Activated naive CD4-positive, alpha-beta T cell treated with anti-CD3 and anti-CD28 coated beads, Interleukin-2, amount 10 ng/mL, durations not matched to agents 7 days and 5 days (primary cell): Measurements from ENCODE around the gene MT1A.
"Not testable (repeated sequence)": the region's sequence is repeated elsewhere in the genome, so short reads cannot be mapped to it uniquely, and the experiment has no call there.

Experiments used
- CTCF ChIA-PET: fragments of 350-600 bp; sonication (Branson Sonifier 250); formaldehyde crosslinking; loops from one replicate; lab custom pipeline; 2021; ENCODE audit warnings: antibody characterized with exemption; lab: Charles Lee
- DNase-seq: peaks from one replicate; pipeline ENCODE4 v3.0.0-alpha.2; 2020
- H3K27ac Mint-ChIP-seq: one replicate; pipeline ENCODE4 v1.8.0; 2021; ENCODE audit warnings: mild to moderate bottlenecking, moderate library complexity, mixed read lengths
- H3K27me3 Mint-ChIP-seq: one replicate; pipeline ENCODE4 v1.8.0; 2021; ENCODE audit warnings: mild to moderate bottlenecking, mixed read lengths
- H3K36me3 Mint-ChIP-seq: one replicate; pipeline ENCODE4 v1.8.0; 2021; ENCODE audit warnings: mixed read lengths
- H3K4me1 Mint-ChIP-seq: one replicate; pipeline ENCODE4 v1.8.0; 2021; ENCODE audit warnings: mixed read lengths
- H3K4me3 Mint-ChIP-seq: one replicate; pipeline ENCODE4 v1.8.0; 2021; ENCODE audit warnings: mild to moderate bottlenecking, moderate library complexity, mixed read lengths
- H3K9me3 Mint-ChIP-seq: one replicate; pipeline ENCODE4 v1.8.0; 2021; ENCODE audit warnings: mixed read lengths

Gene MT1A

GRCh38 chr16:56662357-56663354, 24.2 kb downstream of the MT1A start:
- CTCF ChIA-PET, result interaction anchor here (1.2 to 2.1 kb wide), 4 partner anchors 11 to 22 kb away, joined by 4 to 6 read pairs (median 5); no protein-coding TSS in a partner anchor
- H3K9me3 Mint-ChIP-seq, result no peaks in the 10 kb centered on the region
- peak overlapping the region; percentile 79 for H3K4me3 Mint-ChIP-seq
- peak overlapping the region; percentile 9 for H3K27ac Mint-ChIP-seq
- peaks cover 7% of the 10 kb centered on the region for H3K36me3 Mint-ChIP-seq
- H3K27me3 Mint-ChIP-seq, result peaks cover 70% of the 10 kb centered on the region
- H3K4me1 Mint-ChIP-seq, result peaks cover 41% of the 10 kb centered on the region
- peak; percentile 59 for DNase-seq

GRCh38 chr16:56664506-56664905, 26.0 kb downstream of the MT1A start:
- no peak overlapping the region for H3K4me3 Mint-ChIP-seq
- no peaks in the 10 kb centered on the region for H3K9me3 Mint-ChIP-seq
- H3K27me3 Mint-ChIP-seq, result peaks cover 77% of the 10 kb centered on the region
- H3K27ac Mint-ChIP-seq, result no peak overlapping the region
- CTCF ChIA-PET, result no interaction called here
- H3K36me3 Mint-ChIP-seq, result peaks cover 7% of the 10 kb centered on the region
- H3K4me1 Mint-ChIP-seq, result peaks cover 45% of the 10 kb centered on the region
- no peak for DNase-seq

DNA sequence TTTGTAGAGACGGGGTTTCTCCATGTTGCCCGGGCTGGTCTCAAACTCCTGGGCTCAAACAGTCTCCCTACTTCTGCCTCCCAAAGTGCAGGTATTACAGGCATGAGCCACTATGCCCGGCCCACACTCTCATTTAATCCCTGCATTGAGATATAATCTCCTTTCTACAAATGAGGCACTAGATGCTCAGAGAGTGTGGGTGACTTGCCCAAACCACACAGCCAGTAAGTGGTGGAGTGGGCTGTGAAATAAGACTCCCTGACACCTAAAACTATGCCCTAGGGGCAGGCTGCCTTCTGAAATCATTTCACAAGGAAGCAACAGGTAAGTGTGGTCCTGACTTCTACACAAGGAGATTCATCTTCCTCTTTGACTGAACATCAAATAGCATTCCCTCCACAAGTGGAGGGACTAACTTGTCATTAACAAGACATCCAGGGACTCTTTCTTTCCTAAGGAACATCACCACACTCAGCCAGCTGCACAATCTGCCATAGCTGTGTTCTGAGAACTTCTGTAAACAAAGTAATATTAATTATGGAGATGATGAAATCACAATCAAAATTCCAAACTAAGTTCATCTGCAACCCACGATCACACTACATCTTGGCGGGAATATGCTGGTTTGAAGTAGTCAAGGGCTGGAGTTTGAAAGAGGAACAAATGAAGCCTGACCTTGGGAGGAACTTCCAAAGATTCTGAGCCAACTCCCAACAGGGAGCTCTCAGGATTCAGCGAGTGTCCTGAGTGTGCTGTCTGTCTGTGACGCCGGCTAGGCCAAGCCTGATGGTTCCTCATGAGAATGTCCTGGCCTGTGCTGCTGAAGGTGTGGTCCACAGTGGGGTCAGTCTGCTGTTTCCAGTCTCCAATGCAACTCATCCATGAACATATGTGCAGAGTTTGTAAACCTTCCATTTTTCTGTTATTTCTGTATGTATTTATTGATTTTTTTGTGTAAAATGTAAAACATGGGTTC, 27.1 kb downstream of the MT1A start:
- Mint-ChIP-seq H3K27me3 (peaks cover 88% of the 10 kb centered on the region), H3K4me1 (peaks cover 51% of the 10 kb centered on the region)
- H3K4me3 Mint-ChIP-seq, H3K27ac Mint-ChIP-seq, H3K9me3 Mint-ChIP-seq, CTCF ChIA-PET, DNase-seq, H3K36me3 Mint-ChIP-seq: not testable (repeated sequence)

GRCh38 chr16:56667581-56668571, 29.4 kb downstream of the MT1A start, which contains the start of gene MT1G:
Gene MT1G (minus strand): TSS chr16:56668065. CDS start chr16:56667993, 72 bp downstream.
- Mint-ChIP-seq H3K27ac (no peak within 1 kb of the TSS), H3K4me1 (peaks cover 41% of the 10 kb centered on the region), H3K36me3 (peaks cover 2% of the 10 kb centered on the region), H3K4me3 (peak within 1 kb of the TSS; percentile 36), H3K9me3 (no peaks in the 10 kb centered on the region), H3K27me3 (peaks cover 96% of the 10 kb centered on the region)
- DNase-seq, result peak; percentile 66
- CTCF ChIA-PET, result interaction anchor here (0.7 to 1.5 kb wide), 3 partner anchors 10 to 67 kb away, joined by 3 to 4 read pairs (median 4); no protein-coding TSS in a partner anchor

- Mint-ChIP-seq H3K9me3 (no peaks in the 10 kb centered on the region), H3K4me1 (peaks cover 38% of the 10 kb centered on the region), H3K36me3 (peaks cover 2% of the 10 kb centered on the region), H3K27me3 (peaks cover 95% of the 10 kb centered on the region), H3K4me3 (peak within 1 kb of the TSS; percentile 28), H3K27ac (no peak within 1 kb of the TSS)
- CTCF ChIA-PET, result interaction anchor here (0.9 to 3.0 kb wide), 4 partner anchors 8 to 33 kb away, joined by 3 to 8 read pairs (median 4); no protein-coding TSS in a partner anchor
- DNase-seq, result peak; percentile 39
Measured at GRCh38 chr16:56669005-56669839, 30.8 kb downstream of the MT1A start, which contains the start of gene MT1H. Gene MT1H (plus strand): TSS chr16:56669814. CDS start chr16:56669885, 71 bp downstream.

- no peak for DNase-seq
- peaks cover 2% of the 10 kb centered on the region for H3K36me3 Mint-ChIP-seq
- CTCF ChIA-PET, result interaction anchor here (0.6 to 3.0 kb wide), 3 partner anchors 10 to 52 kb away, joined by 3 to 8 read pairs (median 4); no protein-coding TSS in a partner anchor
- H3K27ac Mint-ChIP-seq, result no peak overlapping the region
- H3K27me3 Mint-ChIP-seq, result peaks cover 91% of the 10 kb centered on the region
- H3K4me3 Mint-ChIP-seq, result no peak overlapping the region
- H3K4me1 Mint-ChIP-seq, result peaks cover 41% of the 10 kb centered on the region
- H3K9me3 Mint-ChIP-seq, result no peaks in the 10 kb centered on the region
Measured at GRCh38 chr16:56669840-56670619, 31.6 kb downstream of the MT1A start.

- CTCF ChIA-PET, result interaction anchor here (0.6 to 3.0 kb wide), 2 partner anchors 31 to 52 kb away, joined by 4 to 8 read pairs; no protein-coding TSS in a partner anchor
- H3K4me3 Mint-ChIP-seq, result no peak overlapping the region
- DNase-seq, result no peak
- peaks cover 46% of the 10 kb centered on the region for H3K4me1 Mint-ChIP-seq
- no peaks in the 10 kb centered on the region for H3K9me3 Mint-ChIP-seq
- no peak overlapping the region for H3K27ac Mint-ChIP-seq
- peaks cover 2% of the 10 kb centered on the region for H3K36me3 Mint-ChIP-seq
- H3K27me3 Mint-ChIP-seq, result peaks cover 91% of the 10 kb centered on the region
Measured at GRCh38 chr16:56670620-56670934, 32.1 kb downstream of the MT1A start.

- CTCF ChIA-PET, result interaction anchor here (1.3 to 3.0 kb wide), 2 partner anchors 28 to 30 kb away, joined by 3 to 8 read pairs; no protein-coding TSS in a partner anchor
- not testable (repeated sequence) for H3K9me3 Mint-ChIP-seq, H3K36me3 Mint-ChIP-seq, DNase-seq, H3K27ac Mint-ChIP-seq, H3K4me3 Mint-ChIP-seq
- Mint-ChIP-seq H3K4me1 (peaks cover 57% of the 10 kb centered on the region), H3K27me3 (peaks cover 91% of the 10 kb centered on the region)
Measured at GRCh38 chr16:56671691-56672090, 33.2 kb downstream of the MT1A start.

DNA sequence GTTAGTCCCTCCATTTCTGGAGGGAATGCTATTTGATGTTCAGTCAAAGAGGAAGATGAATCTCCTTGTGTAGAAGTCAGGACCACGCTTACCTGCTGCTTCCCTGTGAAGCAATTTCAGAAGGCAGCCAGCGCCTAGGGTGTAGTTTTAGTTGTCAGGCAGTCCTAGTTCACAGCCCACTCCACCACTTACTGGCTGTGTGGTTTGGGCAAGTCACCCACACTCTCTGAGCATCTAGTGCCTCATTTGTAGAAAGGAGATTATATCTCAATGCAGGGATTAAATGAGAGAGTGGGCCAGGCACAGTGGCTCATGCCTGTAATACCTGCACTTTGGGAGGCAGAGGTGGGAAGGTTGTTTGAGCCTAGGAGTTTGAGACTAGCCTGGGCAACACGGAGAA, 33.7 kb downstream of the MT1A start:
- Mint-ChIP-seq H3K27me3 (peaks cover 91% of the 10 kb centered on the region), H3K4me1 (peaks cover 58% of the 10 kb centered on the region)
- H3K27ac Mint-ChIP-seq, H3K9me3 Mint-ChIP-seq, DNase-seq, H3K4me3 Mint-ChIP-seq, H3K36me3 Mint-ChIP-seq: not testable (repeated sequence)
- CTCF ChIA-PET, result interaction anchor here (1.3 to 3.1 kb wide), 3 partner anchors 29 to 30 kb away, joined by 3 to 31 read pairs (median 8); no protein-coding TSS in a partner anchor

DNA sequence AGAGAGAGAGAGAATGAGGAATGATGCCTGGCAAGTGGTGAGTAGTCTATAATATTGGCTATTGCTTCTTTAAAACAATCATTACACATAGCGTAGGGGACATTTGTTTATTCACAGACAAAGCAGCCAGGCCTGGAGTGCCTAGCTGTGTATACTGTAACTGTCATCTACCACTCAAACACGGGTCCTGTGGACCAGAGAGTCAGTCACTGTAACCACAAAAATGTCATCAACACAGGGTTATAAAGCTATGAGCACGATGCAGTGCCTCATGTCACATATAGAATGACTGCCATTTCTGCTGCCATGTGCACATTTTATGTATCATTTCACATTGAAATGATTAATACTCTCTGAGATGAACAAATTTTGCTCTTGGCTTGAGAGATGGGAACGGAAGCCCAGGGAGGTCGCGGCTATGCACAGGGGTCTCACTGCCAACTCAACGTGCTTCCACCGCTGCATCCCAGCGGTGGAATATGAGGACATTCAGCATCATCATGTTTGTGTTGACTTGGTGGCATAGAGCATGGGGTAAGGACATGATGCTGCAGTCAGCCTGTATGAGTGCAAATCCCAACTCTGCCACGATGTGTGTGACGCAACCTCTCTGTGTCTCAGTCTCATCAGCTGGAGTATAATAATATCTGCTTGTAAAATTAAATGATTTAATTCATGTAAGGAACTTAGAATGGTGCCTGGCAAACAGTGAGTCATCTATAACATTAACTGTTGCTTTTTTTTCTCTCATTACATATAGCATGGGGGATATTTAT, 34.5 kb downstream of the MT1A start:
- Mint-ChIP-seq H3K4me3 (no peak overlapping the region), H3K27ac (no peak overlapping the region), H3K9me3 (no peaks in the 10 kb centered on the region), H3K36me3 (peaks cover 3% of the 10 kb centered on the region), H3K4me1 (peaks cover 53% of the 10 kb centered on the region), H3K27me3 (peaks cover 88% of the 10 kb centered on the region)
- CTCF ChIA-PET, result interaction anchor here (1.0 to 3.1 kb wide), 9 partner anchors 10 to 119 kb away, joined by 3 to 31 read pairs (median 4); partner anchors contain the start of gene MT1X
- no peak for DNase-seq

DNA sequence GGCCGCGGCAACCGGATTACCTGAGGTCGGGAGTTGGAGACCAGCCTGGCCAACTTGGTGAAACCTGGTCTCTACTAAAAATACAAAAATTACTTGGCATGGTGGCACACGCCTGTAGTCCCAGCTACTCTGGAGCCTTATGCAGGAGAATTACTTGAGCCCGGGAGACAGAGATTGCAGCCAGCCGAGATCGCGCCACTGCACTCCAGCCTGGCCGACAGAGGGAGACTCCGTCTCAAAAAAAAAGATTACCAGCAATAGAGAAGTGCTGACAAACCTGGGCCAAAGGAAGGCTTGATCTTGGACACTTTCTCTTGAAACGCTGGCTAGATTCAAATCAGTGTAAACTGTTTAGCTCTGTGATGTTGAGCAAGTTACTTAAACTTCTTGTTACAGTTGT, 35.5 kb downstream of the MT1A start:
- H3K4me3 Mint-ChIP-seq, result peak overlapping the region; percentile 22
- H3K36me3 Mint-ChIP-seq, result peaks cover 3% of the 10 kb centered on the region
- DNase-seq, result peak; percentile 56
- no peak overlapping the region for H3K27ac Mint-ChIP-seq
- H3K4me1 Mint-ChIP-seq, result peaks cover 44% of the 10 kb centered on the region
- no peaks in the 10 kb centered on the region for H3K9me3 Mint-ChIP-seq
- peaks cover 78% of the 10 kb centered on the region for H3K27me3 Mint-ChIP-seq
- CTCF ChIA-PET, result interaction anchor here (1.0 to 3.1 kb wide), 8 partner anchors 9 to 118 kb away, joined by 3 to 31 read pairs (median 4); partner anchors contain the start of gene MT1X
